ENCODE data around the gene NOCT.

- TF ChIP-seq, protein P1, sequence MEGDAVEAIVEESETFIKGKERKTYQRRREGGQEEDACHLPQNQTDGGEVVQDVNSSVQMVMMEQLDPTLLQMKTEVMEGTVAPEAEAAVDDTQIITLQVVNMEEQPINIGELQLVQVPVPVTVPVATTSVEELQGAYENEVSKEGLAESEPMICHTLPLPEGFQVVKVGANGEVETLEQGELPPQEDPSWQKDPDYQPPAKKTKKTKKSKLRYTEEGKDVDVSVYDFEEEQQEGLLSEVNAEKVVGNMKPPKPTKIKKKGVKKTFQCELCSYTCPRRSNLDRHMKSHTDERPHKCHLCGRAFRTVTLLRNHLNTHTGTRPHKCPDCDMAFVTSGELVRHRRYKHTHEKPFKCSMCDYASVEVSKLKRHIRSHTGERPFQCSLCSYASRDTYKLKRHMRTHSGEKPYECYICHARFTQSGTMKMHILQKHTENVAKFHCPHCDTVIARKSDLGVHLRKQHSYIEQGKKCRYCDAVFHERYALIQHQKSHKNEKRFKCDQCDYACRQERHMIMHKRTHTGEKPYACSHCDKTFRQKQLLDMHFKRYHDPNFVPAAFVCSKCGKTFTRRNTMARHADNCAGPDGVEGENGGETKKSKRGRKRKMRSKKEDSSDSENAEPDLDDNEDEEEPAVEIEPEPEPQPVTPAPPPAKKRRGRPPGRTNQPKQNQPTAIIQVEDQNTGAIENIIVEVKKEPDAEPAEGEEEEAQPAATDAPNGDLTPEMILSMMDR (IDR thresholded peaks at IDR 0.05), result no peak
- TF ChIP-seq POLR2A (IDR thresholded peaks at IDR 0.05), result no peak
Observed at GRCh38 chr4:139017861-139018260, 2.3 kb downstream of the NOCT start.
